ENCODE measurements around the gene CENPA.
"Not testable (repeated sequence)": the region's sequence is repeated elsewhere in the genome, so short reads cannot be mapped to it uniquely, and the experiment has no call there.

Gene CENPA

GRCh38 chr2:26749787-26750420, 36.0 kb upstream of the CENPA start:
- H3K9me3 ChIP-seq (ENCODE audit: insufficient read depth, low read depth, low read length); H3K36me3 ChIP-seq (ENCODE audit: insufficient read depth, low read length): not testable (repeated sequence)
- peak overlapping the region; percentile 38 for H3K4me3 ChIP-seq (ENCODE audit: low read length)
- WGBS: 3% methylated on average over 7 of the region's 8 CpGs
- H3K9ac ChIP-seq (ENCODE audit: low read depth, low read length): peak overlapping the region; percentile 68; the same call in 1 of the 2 replicates
- H3K27ac ChIP-seq (ENCODE audit: low read depth, low read length): peak overlapping the region; percentile 88; the same call in 1 of the 2 replicates
- H3K4me1 ChIP-seq (ENCODE audit: insufficient read depth, low read length): peaks cover 27% of the 10 kb centered on the region
- H3K27me3 ChIP-seq (ENCODE audit: insufficient read depth, low read length): peaks cover 17% of the 10 kb centered on the region

DNA sequence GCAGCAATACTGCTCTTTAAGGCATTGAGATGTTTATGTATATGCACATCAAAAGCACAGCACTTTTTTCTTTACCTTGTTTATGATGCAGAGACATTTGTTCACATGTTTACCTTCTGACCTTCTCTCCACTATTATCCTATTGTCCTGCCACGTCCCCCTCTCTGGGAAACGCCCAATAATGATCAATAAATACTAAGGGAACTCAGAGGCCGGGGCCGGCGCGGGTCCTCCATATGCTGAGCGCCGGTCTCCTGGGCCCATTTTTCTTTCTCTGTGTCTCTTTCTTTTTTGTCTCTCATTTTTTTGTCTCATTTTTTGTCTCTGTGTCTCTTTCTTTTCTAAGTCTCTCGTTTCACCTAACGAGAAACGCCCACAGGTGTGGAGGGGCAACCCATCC, 35.4 kb upstream of the CENPA start:
- peak overlapping the region; percentile 88; the same call in 1 of the 2 replicates for H3K27ac ChIP-seq (ENCODE audit: low read depth, low read length)
- H3K4me3 ChIP-seq (ENCODE audit: low read length): peak overlapping the region; percentile 38
- WGBS: 5% methylated on average over 11 of the region's 11 CpGs

GRCh38 chr2:26752656-26753055, 33.2 kb upstream of the CENPA start:
- 74% methylated on average over 2 of the region's 3 CpGs for WGBS
- no peak overlapping the region for H3K9ac ChIP-seq (ENCODE audit: low read depth, low read length)
- H3K9me3 ChIP-seq (ENCODE audit: insufficient read depth, low read depth, low read length): peaks cover 7% of the 10 kb centered on the region
- H3K27me3 ChIP-seq (ENCODE audit: insufficient read depth, low read length): peaks cover 17% of the 10 kb centered on the region
- H3K4me1 ChIP-seq (ENCODE audit: insufficient read depth, low read length): peaks cover 42% of the 10 kb centered on the region
- H3K36me3 ChIP-seq (ENCODE audit: insufficient read depth, low read length): no peaks in the 10 kb centered on the region
- H3K27ac ChIP-seq (ENCODE audit: low read depth, low read length): no peak overlapping the region
- no peak overlapping the region for H3K4me3 ChIP-seq (ENCODE audit: low read length)

More for the DNA sequence above, 35.4 kb upstream of the CENPA start:
- peak overlapping the region; percentile 7; the same call in 1 of the 2 replicates for H3K9ac ChIP-seq (ENCODE audit: low read depth, low read length)
- H3K4me1 ChIP-seq (ENCODE audit: insufficient read depth, low read length): peaks cover 32% of the 10 kb centered on the region
- H3K9me3 ChIP-seq (ENCODE audit: insufficient read depth, low read depth, low read length); H3K36me3 ChIP-seq (ENCODE audit: insufficient read depth, low read length): not testable (repeated sequence)
- H3K27me3 ChIP-seq (ENCODE audit: insufficient read depth, low read length): peaks cover 17% of the 10 kb centered on the region

DNA sequence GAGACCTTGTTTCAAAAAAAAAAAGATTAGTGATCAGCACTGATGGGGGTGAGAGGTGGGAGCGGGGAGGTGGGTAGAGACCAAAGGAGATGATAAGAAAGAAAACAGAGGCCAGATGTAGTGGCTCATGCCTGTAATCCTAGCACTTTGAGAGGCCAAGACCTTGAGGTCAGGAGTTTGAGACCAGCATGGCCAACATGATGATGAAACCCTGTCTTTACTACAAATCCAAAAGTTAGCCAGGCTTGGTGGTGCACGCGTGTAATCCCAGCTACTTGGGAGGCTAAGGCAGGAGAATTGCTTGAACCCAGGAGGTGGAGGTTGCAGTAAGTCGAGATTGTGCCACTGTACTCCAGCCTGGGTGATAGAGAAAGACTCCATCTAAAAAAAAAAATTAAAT, 31.3 kb upstream of the CENPA start:
- Histone ChIP-seq H3K4me3 (ENCODE audit: low read length) (no peak overlapping the region), H3K27ac (ENCODE audit: low read depth, low read length) (no peak overlapping the region), H3K27me3 (ENCODE audit: insufficient read depth, low read length) (peaks cover 17% of the 10 kb centered on the region), H3K9ac (ENCODE audit: low read depth, low read length) (no peak overlapping the region), H3K36me3 (ENCODE audit: insufficient read depth, low read length) (no peaks in the 10 kb centered on the region), H3K9me3 (ENCODE audit: insufficient read depth, low read depth, low read length) (peaks cover 7% of the 10 kb centered on the region), H3K4me1 (ENCODE audit: insufficient read depth, low read length) (peaks cover 48% of the 10 kb centered on the region)
- WGBS: 91% methylated on average over 4 of the region's 4 CpGs

- peaks cover 7% of the 10 kb centered on the region for H3K9me3 ChIP-seq (ENCODE audit: insufficient read depth, low read depth, low read length)
- 48% methylated on average over 4 of the region's 4 CpGs for WGBS
- no peaks in the 10 kb centered on the region for H3K36me3 ChIP-seq (ENCODE audit: insufficient read depth, low read length)
- no peak overlapping the region for H3K9ac ChIP-seq (ENCODE audit: low read depth, low read length)
- H3K27me3 ChIP-seq (ENCODE audit: insufficient read depth, low read length): peaks cover 17% of the 10 kb centered on the region
- peaks cover 47% of the 10 kb centered on the region for H3K4me1 ChIP-seq (ENCODE audit: insufficient read depth, low read length)
- H3K27ac ChIP-seq (ENCODE audit: low read depth, low read length): peak overlapping the region; percentile 5; the same call in 1 of the 2 replicates
- H3K4me3 ChIP-seq (ENCODE audit: low read length): no peak overlapping the region
Observed at GRCh38 chr2:26754972-26755670, 30.7 kb upstream of the CENPA start.

GRCh38 chr2:26756337-26756736, 29.5 kb upstream of the CENPA start:
- Histone ChIP-seq H3K4me1 (ENCODE audit: insufficient read depth, low read length) (peaks cover 38% of the 10 kb centered on the region), H3K9me3 (ENCODE audit: insufficient read depth, low read depth, low read length) (peaks cover 4% of the 10 kb centered on the region), H3K36me3 (ENCODE audit: insufficient read depth, low read length) (no peaks in the 10 kb centered on the region), H3K9ac (ENCODE audit: low read depth, low read length) (no peak overlapping the region), H3K27me3 (ENCODE audit: insufficient read depth, low read length) (peaks cover 10% of the 10 kb centered on the region), H3K4me3 (ENCODE audit: low read length) (no peak overlapping the region), H3K27ac (ENCODE audit: low read depth, low read length) (no peak overlapping the region)
- WGBS: 79% methylated on average over 5 of the region's 5 CpGs

DNA sequence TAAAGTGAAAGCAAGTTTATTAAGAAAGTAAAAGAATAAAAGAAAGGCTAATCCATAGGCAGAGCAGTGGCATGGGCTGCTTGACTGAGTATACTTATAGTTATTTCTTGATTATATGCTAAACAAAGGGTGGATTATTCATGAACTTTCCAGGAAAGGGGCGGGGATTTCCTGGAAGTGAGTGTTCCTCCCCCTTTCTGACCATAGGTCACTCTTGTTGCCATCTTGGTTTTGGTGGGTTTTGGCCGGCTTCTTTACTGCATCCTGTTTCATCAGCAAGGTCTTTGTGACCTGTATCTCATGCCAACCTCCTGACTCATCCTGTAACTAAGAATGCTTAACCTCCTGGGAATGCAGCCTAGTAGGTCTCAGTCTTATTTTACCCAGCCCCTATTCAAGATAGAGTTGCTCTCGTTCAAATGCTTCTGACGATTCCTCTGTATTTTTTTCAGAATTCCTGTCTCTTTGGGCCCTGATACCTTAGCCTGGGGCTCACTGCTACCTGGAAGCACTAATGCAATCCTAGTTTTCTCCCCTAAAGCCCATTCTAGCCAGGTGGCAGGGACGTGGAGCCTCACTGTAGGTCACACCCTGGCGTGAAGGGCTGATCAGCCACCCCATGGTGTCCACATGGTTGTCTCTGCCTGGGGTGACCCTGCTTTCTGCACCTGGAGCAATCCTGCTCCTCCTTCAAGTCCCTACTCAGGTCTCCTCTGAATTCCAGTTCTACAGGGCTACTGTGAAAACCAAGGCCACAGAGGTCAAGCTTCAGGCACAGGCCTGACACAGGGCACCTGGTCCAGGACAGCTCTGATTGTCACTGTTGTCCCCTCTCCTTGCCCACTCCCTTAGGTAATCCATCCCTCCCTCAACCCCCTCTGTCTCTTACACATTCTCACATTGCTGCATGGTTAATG, 27.7 kb upstream of the CENPA start:
- Histone ChIP-seq H3K9ac (ENCODE audit: low read depth, low read length) (peak overlapping the region; percentile 71), H3K9me3 (ENCODE audit: insufficient read depth, low read depth, low read length) (no peaks in the 10 kb centered on the region), H3K27me3 (ENCODE audit: insufficient read depth, low read length) (no peaks in the 10 kb centered on the region; the same call in 1 of the 2 replicates), H3K36me3 (ENCODE audit: insufficient read depth, low read length) (no peaks in the 10 kb centered on the region), H3K4me3 (ENCODE audit: low read length) (no peak overlapping the region; the same call in 1 of the 2 replicates), H3K4me1 (ENCODE audit: insufficient read depth, low read length) (peaks cover 28% of the 10 kb centered on the region), H3K27ac (ENCODE audit: low read depth, low read length) (peak overlapping the region; percentile 92)
- 51% methylated on average over 6 of the region's 6 CpGs for WGBS

- Histone ChIP-seq H3K9me3 (ENCODE audit: insufficient read depth, low read depth, low read length) (no peaks in the 10 kb centered on the region), H3K27me3 (ENCODE audit: insufficient read depth, low read length) (no peaks in the 10 kb centered on the region), H3K36me3 (ENCODE audit: insufficient read depth, low read length) (no peaks in the 10 kb centered on the region), H3K4me1 (ENCODE audit: insufficient read depth, low read length) (peaks cover 28% of the 10 kb centered on the region), H3K27ac (ENCODE audit: low read depth, low read length) (peak overlapping the region; percentile 92), H3K9ac (ENCODE audit: low read depth, low read length) (peak overlapping the region; percentile 71; the same call in 1 of the 2 replicates), H3K4me3 (ENCODE audit: low read length) (no peak overlapping the region)
- WGBS: 88% methylated on average over 7 of the region's 7 CpGs
Observed at GRCh38 chr2:26758790-26759321, 27.0 kb upstream of the CENPA start.

- Histone ChIP-seq H3K36me3 (ENCODE audit: insufficient read depth, low read length) (no peaks in the 10 kb centered on the region), H3K27ac (ENCODE audit: low read depth, low read length) (no peak overlapping the region), H3K4me3 (ENCODE audit: low read length) (no peak overlapping the region), H3K9me3 (ENCODE audit: insufficient read depth, low read depth, low read length) (no peaks in the 10 kb centered on the region), H3K4me1 (ENCODE audit: insufficient read depth, low read length) (peaks cover 27% of the 10 kb centered on the region), H3K9ac (ENCODE audit: low read depth, low read length) (no peak overlapping the region), H3K27me3 (ENCODE audit: insufficient read depth, low read length) (no peaks in the 10 kb centered on the region; the same call in 1 of the 2 replicates)
- WGBS: 97% methylated on average over 5 of the region's 5 CpGs
Observed at GRCh38 chr2:26759845-26760244, 26.0 kb upstream of the CENPA start.

GRCh38 chr2:26760991-26761390, 24.9 kb upstream of the CENPA start:
- H3K36me3 ChIP-seq (ENCODE audit: insufficient read depth, low read length); H3K27ac ChIP-seq (ENCODE audit: low read depth, low read length); H3K9me3 ChIP-seq (ENCODE audit: insufficient read depth, low read depth, low read length); H3K9ac ChIP-seq (ENCODE audit: low read depth, low read length); H3K4me3 ChIP-seq (ENCODE audit: low read length); H3K27me3 ChIP-seq (ENCODE audit: insufficient read depth, low read length): not testable (repeated sequence)
- WGBS: 90% methylated on average over 10 of the region's 10 CpGs
- peaks cover 16% of the 10 kb centered on the region for H3K4me1 ChIP-seq (ENCODE audit: insufficient read depth, low read length)
